Loucy (cell line): ENCODE results near the gene FLT1.

Experiments used
- H2AFZ ChIP-seq: fragments of 200-600 bp; sonication (generic); 2 replicates; pipeline ENCODE4 v1.6.0; 2016; ENCODE audit warnings: antibody characterized with exemption, mild to moderate bottlenecking, low read length, moderate library complexity
- H3F3A ChIP-seq: fragments of 200-600 bp; 2 replicates; pipeline ENCODE4 v1.6.0; 2016; ENCODE audit warnings: antibody characterized with exemption, low read depth, mild to moderate bottlenecking
- H3K27me3 ChIP-seq: fragments of 200-600 bp; sonication (generic); 2 replicates; pipeline ENCODE4 v1.6.1; 2014; ENCODE audit warnings: low read length, mild to moderate bottlenecking; ENCODE audit not compliant: insufficient read depth, poor library complexity, severe bottlenecking
- H3K36me3 ChIP-seq: fragments of 200-600 bp; sonication (generic); 2 replicates; pipeline ENCODE4 v1.6.1; 2016; ENCODE audit warnings: low read length; ENCODE audit not compliant: insufficient read depth
- H3K4me1 ChIP-seq: fragments of 200-600 bp; sonication (generic); 2 replicates; pipeline ENCODE4 v1.5.1; 2014; ENCODE audit warnings: low read length, mild to moderate bottlenecking; ENCODE audit not compliant: insufficient read depth, poor library complexity, severe bottlenecking
- H3K4me2 ChIP-seq: fragments of 200-600 bp; sonication (generic); 2 replicates; pipeline ENCODE4 v1.6.0; 2014; ENCODE audit warnings: antibody characterized with exemption, low read length, low read depth, mild to moderate bottlenecking; ENCODE audit not compliant: poor library complexity, severe bottlenecking
- H3K4me3 ChIP-seq: fragments of 200-600 bp; sonication (generic); 2 replicates; pipeline ENCODE4 v1.5.1; 2014; ENCODE audit warnings: low read length, mild to moderate bottlenecking, mixed read lengths; ENCODE audit not compliant: poor library complexity, severe bottlenecking
- H3K79me2 ChIP-seq: fragments of 200-600 bp; sonication (generic); 2 replicates; pipeline ENCODE4 v1.6.1; 2014; ENCODE audit warnings: low read length; ENCODE audit not compliant: insufficient read depth
- H3K9ac ChIP-seq: fragments of 200-600 bp; sonication (generic); 2 replicates; pipeline ENCODE4 v1.6.0; 2014; ENCODE audit warnings: mild to moderate bottlenecking, low read depth, low read length, moderate library complexity; ENCODE audit not compliant: poor library complexity, severe bottlenecking
- H3K9me2 ChIP-seq: fragments of 200-600 bp; sonication (generic); replicated peaks from 2 replicates; pipeline ENCODE4 v1.6.1; 2016; ENCODE audit warnings: low read depth, low read length, mixed read lengths
- H3K9me3 ChIP-seq: fragments of 200-600 bp; sonication (generic); 2 replicates; pipeline ENCODE4 v1.6.1; 2014; ENCODE audit warnings: mild to moderate bottlenecking, antibody characterized with exemption, low read length, low read depth; ENCODE audit not compliant: insufficient read depth
- H4K20me1 ChIP-seq: fragments of 200-600 bp; sonication (generic); 2 replicates; pipeline ENCODE4 v1.6.0; 2014; ENCODE audit warnings: antibody characterized with exemption, low read length, mild to moderate bottlenecking; ENCODE audit not compliant: insufficient read depth, poor library complexity, severe bottlenecking
- EZH2phosphoT487 ChIP-seq: fragments of 200-600 bp; IDR thresholded peaks from 2 replicates; pipeline ENCODE4 v1.6.1; 2018; ENCODE audit warnings: antibody characterized with exemption, mild to moderate bottlenecking, moderate library complexity, borderline replicate concordance
- TF ChIP-seq, protein P1 (sequence below): fragments of 200-600 bp; sonication (generic); conservative IDR thresholded peaks from 2 replicates; pipeline ENCODE4 v1.5.1; 2014; ENCODE audit warnings: mild to moderate bottlenecking, antibody characterized with exemption, low read length

The FLT1 gene

DNA sequence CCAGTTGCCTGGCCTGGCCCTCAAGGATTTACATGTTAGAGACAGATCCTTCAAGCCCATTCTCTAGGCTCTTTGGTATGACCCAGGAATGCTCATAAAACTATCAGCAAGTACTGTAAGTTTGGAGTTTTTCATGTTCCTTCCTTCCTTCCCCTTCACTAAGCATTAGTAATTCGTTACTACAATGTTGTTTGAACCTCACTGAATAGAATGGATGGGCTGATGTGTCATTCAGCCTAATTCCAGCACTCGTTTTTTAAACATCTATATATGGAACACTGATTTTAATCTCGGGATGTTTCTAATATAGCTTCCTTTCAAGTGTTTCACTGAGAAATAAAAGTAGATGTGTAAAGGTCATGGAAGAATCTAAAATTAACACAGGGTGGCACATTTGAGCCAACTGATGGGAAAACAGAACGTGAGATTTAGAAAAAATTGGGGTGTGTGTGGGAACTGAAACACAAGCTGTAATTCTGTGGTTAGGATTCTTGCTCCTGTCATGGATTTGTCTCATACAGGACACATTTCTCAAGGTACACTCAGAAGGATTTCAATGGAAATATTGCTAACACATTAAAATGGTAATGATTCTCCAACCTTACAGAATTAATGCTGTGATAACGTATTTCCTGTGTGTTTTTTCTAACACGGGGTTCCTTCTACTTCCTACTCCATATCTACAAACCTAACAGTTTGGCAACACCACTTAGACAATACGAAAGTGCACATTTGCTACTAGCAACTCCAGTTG is 93.4 kb downstream of the FLT1 start:
- Histone ChIP-seq H3K9me3 (no peaks in the 10 kb centered on the region), H3K27me3 (no peaks in the 10 kb centered on the region), H3K4me1 (peaks cover 7% of the 10 kb centered on the region), H3K36me3 (peaks cover 89% of the 10 kb centered on the region), H3K4me3 (no peak overlapping the region), H3K4me2 (no peak overlapping the region), H3K9me2 (no peaks in the 10 kb centered on the region), H3K79me2 (peaks cover 3% of the 10 kb centered on the region; the same call in 1 of the 2 replicates), H3F3A (no peaks in the 10 kb centered on the region), H2AFZ (no peak overlapping the region), H3K9ac (no peak overlapping the region), H4K20me1 (no peaks in the 10 kb centered on the region)
- no peak for TF ChIP-seq EZH2phosphoT487
- TF ChIP-seq, protein P1, sequence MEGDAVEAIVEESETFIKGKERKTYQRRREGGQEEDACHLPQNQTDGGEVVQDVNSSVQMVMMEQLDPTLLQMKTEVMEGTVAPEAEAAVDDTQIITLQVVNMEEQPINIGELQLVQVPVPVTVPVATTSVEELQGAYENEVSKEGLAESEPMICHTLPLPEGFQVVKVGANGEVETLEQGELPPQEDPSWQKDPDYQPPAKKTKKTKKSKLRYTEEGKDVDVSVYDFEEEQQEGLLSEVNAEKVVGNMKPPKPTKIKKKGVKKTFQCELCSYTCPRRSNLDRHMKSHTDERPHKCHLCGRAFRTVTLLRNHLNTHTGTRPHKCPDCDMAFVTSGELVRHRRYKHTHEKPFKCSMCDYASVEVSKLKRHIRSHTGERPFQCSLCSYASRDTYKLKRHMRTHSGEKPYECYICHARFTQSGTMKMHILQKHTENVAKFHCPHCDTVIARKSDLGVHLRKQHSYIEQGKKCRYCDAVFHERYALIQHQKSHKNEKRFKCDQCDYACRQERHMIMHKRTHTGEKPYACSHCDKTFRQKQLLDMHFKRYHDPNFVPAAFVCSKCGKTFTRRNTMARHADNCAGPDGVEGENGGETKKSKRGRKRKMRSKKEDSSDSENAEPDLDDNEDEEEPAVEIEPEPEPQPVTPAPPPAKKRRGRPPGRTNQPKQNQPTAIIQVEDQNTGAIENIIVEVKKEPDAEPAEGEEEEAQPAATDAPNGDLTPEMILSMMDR, result peak; percentile 42; the same call in 1 of the 2 replicates

DNA sequence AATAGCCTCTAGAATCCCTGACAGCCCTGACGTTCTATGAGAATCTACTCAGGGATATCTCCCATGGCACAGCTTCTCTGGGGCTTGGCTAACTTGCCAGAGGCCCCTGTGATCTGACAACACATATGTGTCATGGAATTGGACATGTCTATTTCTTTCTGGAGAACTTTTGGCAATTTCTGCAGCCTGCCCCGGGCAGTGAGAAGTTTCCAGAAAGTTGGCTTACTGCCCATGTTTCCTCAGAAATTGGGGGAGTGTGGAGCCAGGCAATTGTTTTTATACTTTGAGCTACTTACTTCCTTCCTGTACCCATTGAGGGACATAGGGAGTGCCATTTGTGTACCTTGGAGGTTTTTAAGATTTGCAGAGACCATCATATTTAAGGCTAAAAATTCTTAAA is 98.9 kb downstream of the FLT1 start:
- Histone ChIP-seq H2AFZ (no peak overlapping the region), H3K79me2 (no peaks in the 10 kb centered on the region), H3K27me3 (no peaks in the 10 kb centered on the region), H3K4me3 (no peak overlapping the region), H3K9me3 (no peaks in the 10 kb centered on the region), H3K36me3 (peaks cover 97% of the 10 kb centered on the region), H3K4me1 (no peaks in the 10 kb centered on the region), H3K9me2 (no peaks in the 10 kb centered on the region), H3K9ac (no peak overlapping the region), H4K20me1 (no peaks in the 10 kb centered on the region), H3K4me2 (no peak overlapping the region), H3F3A (no peaks in the 10 kb centered on the region)
- TF ChIP-seq EZH2phosphoT487, result no peak
- TF ChIP-seq, protein P1, result no peak

DNA sequence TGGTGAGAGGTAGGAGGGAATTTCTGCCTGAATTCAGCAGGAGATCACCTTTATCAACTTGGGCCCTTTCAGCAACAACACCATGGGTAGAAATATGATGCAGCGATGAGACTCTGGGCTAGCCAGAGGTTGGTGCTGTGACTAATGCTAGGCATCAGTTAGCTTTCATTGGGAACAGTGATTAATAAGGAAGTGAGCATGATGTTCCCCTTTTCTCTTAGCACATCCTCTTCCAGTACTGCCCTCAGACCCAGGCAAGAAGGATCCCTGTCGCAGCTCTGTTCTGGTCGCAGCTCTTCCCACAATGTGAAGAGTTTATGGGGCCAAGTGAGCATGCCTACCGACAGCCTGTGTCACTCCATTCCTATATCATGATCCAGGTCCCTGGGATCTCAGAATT is 100.5 kb downstream of the FLT1 start:
- Histone ChIP-seq H3K4me2 (no peak overlapping the region), H3K9me2 (no peaks in the 10 kb centered on the region), H2AFZ (no peak overlapping the region), H3K36me3 (peaks cover 98% of the 10 kb centered on the region), H3F3A (no peaks in the 10 kb centered on the region), H3K79me2 (no peaks in the 10 kb centered on the region), H3K9ac (no peak overlapping the region), H3K4me1 (no peaks in the 10 kb centered on the region), H4K20me1 (no peaks in the 10 kb centered on the region), H3K4me3 (no peak overlapping the region), H3K9me3 (no peaks in the 10 kb centered on the region), H3K27me3 (no peaks in the 10 kb centered on the region)
- TF ChIP-seq EZH2phosphoT487, result no peak
- TF ChIP-seq, protein P1, result no peak
